Uterus (tissue), 4 donors: ENCODE results near the gene TTPAL. TPM values are rescaled to one million over a fixed set of nuclear protein-coding genes. Genes with fewer than 3 reads are reported as not detected.

ENCODE experiments used
- DNase-seq, 2 donors: peaks; one replicate each; pipeline ENCODE4 v3.0.0-alpha.2; 2019 to 2020
- H3K27ac ChIP-seq, 2 donors: fragments of 200-600 bp; sonication (generic); 1 replicate in 1 of 2; 2 replicates in 1 of 2; pipeline ENCODE4 v1.5.1; 2016 to 2018
- H3K27me3 ChIP-seq, 2 donors: fragments of 200-600 bp; sonication (generic); one replicate each; pipeline ENCODE4 v1.5.1; 2018 to 2019; ENCODE audit warnings: control low read depth in 1 of 2
- H3K36me3 ChIP-seq, 2 donors: fragments of 200-600 bp; sonication (generic); one replicate each; pipeline ENCODE4 v1.5.1; 2019; ENCODE audit warnings: control low read depth in 1 of 2
- H3K4me1 ChIP-seq, 2 donors: fragments of 200-600 bp; sonication (generic); one replicate each; pipeline ENCODE4 v1.5.1; 2018 to 2019; ENCODE audit warnings: control low read depth in 1 of 2
- H3K4me3 ChIP-seq, 2 donors: fragments of 200-600 bp; sonication (generic); 1 replicate in 1 of 2; 2 replicates in 1 of 2; pipeline ENCODE4 v1.5.1; 2018 to 2019; ENCODE audit warnings: mild to moderate bottlenecking in 1 of 2
- H3K9me3 ChIP-seq, 2 donors: fragments of 200-600 bp; sonication (generic); one replicate each; pipeline ENCODE4 v1.5.1; 2019; ENCODE audit warnings: control low read depth in 1 of 2
- POLR2A ChIP-seq, 2 donors: fragments of 450-650 bp; IDR thresholded peaks; one replicate each; pipeline ENCODE4 v1.6.1; 2016; ENCODE audit warnings: antibody characterized with exemption in 2 of 2, mild to moderate bottlenecking in 1 of 2, moderate library complexity in 1 of 2
- intact Hi-C: fragments of 100-400 bp; cut with DNase I; formaldehyde crosslinking; loops from one replicate; pipeline ENCODE4 v1.15.1; 2023; ENCODE audit warnings: low total_unique reads
- total RNA-seq, 4 donors: library from RNA; depleted of rRNA in 3 of 4; stranded (reverse); fragments of >200 nt in 3 of 4; gene quantifications; one replicate each; pipeline versions ENCODE4 v1.1.0 to v1.2.4, GENCODE V29; 2014 to 2023
- TF ChIP-seq, protein P1 (sequence below), 4 experiments: fragments of 200-600 bp in 2 of 4; fragments of 450-650 bp in 2 of 4; sonication (generic) in 2 of 4; IDR thresholded peaks; one replicate each; pipeline ENCODE4 v1.5.1; 2016 to 2019; ENCODE audit warnings: antibody characterized with exemption in 4 of 4, mild to moderate bottlenecking in 2 of 4, moderate library complexity in 1 of 4
- donor health status: DM: yes; HTN: yes; CAD: no.

The TTPAL gene
- total RNA-seq, 4 donors from 2014 or later, result 4.9 to 18.2 (median 10.0) TPM

DNA sequence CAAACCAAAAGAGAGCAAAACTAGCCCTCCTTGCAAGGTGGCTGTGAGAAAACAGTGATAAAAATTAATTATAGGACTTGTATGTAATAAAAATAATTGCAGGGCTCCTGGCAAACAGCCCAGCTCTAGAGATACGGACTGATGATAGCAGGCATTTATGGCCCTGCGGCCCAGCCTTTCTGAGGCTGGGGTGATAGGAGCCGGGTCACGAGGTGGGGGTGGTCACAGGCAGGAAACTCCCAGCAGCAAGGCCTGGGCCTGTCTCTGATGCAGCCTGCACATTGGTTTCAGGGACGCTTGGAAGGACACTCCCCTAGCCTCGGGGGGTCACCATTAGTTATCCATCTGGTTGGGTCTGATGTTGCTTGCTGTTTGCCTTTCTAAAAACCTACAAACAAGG, 18.7 kb upstream of the TTPAL start:
- TF ChIP-seq POLR2A (IDR thresholded peaks at IDR 0.05), result no peak
- TF ChIP-seq, protein P1, sequence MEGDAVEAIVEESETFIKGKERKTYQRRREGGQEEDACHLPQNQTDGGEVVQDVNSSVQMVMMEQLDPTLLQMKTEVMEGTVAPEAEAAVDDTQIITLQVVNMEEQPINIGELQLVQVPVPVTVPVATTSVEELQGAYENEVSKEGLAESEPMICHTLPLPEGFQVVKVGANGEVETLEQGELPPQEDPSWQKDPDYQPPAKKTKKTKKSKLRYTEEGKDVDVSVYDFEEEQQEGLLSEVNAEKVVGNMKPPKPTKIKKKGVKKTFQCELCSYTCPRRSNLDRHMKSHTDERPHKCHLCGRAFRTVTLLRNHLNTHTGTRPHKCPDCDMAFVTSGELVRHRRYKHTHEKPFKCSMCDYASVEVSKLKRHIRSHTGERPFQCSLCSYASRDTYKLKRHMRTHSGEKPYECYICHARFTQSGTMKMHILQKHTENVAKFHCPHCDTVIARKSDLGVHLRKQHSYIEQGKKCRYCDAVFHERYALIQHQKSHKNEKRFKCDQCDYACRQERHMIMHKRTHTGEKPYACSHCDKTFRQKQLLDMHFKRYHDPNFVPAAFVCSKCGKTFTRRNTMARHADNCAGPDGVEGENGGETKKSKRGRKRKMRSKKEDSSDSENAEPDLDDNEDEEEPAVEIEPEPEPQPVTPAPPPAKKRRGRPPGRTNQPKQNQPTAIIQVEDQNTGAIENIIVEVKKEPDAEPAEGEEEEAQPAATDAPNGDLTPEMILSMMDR (IDR thresholded peaks at IDR 0.05), result no peak
- H3K27ac ChIP-seq, result no peak overlapping the region

DNA sequence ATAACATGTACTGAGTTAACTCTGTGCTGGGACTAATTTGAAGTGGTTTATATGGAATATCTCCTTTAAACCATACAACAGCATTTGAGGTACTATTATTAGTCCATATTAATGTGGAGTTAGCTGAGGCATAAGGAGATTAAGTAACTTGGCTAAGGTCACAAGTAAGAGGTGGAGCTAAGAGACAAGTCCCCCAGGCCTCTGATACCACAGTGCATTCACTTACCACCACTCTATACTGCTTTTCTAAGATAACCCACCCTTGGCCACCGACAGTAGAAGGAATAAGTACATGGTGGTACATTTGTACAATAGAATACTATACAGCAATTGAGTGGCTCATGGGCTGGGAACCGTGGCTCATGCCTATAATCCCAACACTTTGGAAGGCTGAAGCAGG, 16.4 kb upstream of the TTPAL start:
- DNase-seq, result no peak
- TF ChIP-seq, protein P1 (IDR thresholded peaks at IDR 0.05), result no peak
- no peak for TF ChIP-seq POLR2A (IDR thresholded peaks at IDR 0.05)
- no peak overlapping the region for H3K4me3 ChIP-seq
- H3K9me3 ChIP-seq, result no peaks in the 10 kb centered on the region
- intact Hi-C loops, result no loop called here
- no peak overlapping the region for H3K27ac ChIP-seq
- no peaks in the 10 kb centered on the region for H3K4me1 ChIP-seq
- no peaks in the 10 kb centered on the region for H3K36me3 ChIP-seq
- no peaks in the 10 kb centered on the region for H3K27me3 ChIP-seq

More for the DNA sequence above, 18.7 kb upstream of the TTPAL start:
- Histone ChIP-seq H3K4me1 (no peaks in the 10 kb centered on the region), H3K9me3 (no peaks in the 10 kb centered on the region), H3K4me3 (no peak overlapping the region), H3K27me3 (no peaks in the 10 kb centered on the region), H3K36me3 (no peaks in the 10 kb centered on the region)
- DNase-seq, result no peak
- intact Hi-C loops, result no loop called here

DNA sequence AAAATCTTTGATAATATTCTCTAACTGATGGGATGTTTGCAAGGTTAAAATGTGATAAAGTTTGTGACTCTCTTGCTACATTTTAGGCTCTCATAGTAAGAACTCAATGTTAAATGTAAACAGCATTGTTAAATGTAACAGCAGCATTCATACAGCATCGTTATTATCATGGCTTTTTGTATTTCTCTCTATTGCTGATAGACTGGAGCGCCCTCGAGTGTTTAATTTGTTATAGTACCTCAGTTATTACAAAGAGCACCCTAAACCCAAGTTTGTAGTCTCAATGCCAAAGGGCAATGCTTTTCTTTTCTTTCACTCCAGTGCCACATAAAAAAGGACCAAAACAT, 14.9 kb upstream of the TTPAL start:
- no peak for TF ChIP-seq POLR2A (IDR thresholded peaks at IDR 0.05)
- TF ChIP-seq, protein P1 (IDR thresholded peaks at IDR 0.05), result peak in 3 of 4 experiments; percentile 11 to 33 (median 15)
- intact Hi-C loops, result no loop called here
- no peak overlapping the region for H3K4me3 ChIP-seq
- no peaks in the 10 kb centered on the region for H3K4me1 ChIP-seq
- no peak for DNase-seq
- H3K27me3 ChIP-seq, result no peaks in the 10 kb centered on the region
- H3K36me3 ChIP-seq, result no peaks in the 10 kb centered on the region
- H3K27ac ChIP-seq, result no peak overlapping the region
- H3K9me3 ChIP-seq, result no peaks in the 10 kb centered on the region

DNA sequence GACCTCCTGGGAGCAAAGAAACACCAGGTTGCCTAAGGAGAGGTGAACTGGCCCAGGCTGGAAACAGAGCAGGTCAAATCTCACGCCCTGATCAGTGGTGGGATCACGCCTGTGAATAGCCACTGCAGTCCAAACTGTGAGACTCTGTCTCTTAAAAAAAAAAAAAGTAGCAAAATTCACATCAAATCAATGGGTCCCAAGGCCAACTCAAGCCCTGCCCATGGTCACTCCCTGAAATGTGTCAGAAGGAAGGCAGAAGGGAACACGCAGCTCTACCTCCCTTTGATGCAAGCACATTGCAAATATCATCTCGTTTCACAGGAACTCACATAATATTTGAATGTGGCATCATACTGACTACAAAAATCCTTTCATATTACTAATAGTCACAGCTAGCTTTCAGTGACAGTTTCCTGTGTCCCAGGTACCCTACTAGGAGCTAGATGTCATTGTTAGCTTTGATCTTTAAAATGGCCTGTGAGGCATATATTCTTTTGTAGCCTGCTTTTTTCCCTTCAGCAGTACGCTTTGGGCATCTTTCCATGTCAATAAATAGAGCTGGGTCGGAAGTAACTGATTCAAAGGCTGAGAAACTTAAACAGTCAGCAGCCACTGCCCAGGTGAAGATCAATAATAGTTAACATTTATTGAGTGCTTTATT, 14.4 kb upstream of the TTPAL start:
- H3K9me3 ChIP-seq, result no peaks in the 10 kb centered on the region
- H3K4me3 ChIP-seq, result no peak overlapping the region
- no peaks in the 10 kb centered on the region for H3K27me3 ChIP-seq
- intact Hi-C loops, result no loop called here
- DNase-seq, result no peak
- H3K36me3 ChIP-seq, result no peaks in the 10 kb centered on the region
- H3K27ac ChIP-seq, result no peak overlapping the region
- no peaks in the 10 kb centered on the region for H3K4me1 ChIP-seq
- TF ChIP-seq, protein P1 (IDR thresholded peaks at IDR 0.05), result no peak
- TF ChIP-seq POLR2A (IDR thresholded peaks at IDR 0.05), result no peak

DNA sequence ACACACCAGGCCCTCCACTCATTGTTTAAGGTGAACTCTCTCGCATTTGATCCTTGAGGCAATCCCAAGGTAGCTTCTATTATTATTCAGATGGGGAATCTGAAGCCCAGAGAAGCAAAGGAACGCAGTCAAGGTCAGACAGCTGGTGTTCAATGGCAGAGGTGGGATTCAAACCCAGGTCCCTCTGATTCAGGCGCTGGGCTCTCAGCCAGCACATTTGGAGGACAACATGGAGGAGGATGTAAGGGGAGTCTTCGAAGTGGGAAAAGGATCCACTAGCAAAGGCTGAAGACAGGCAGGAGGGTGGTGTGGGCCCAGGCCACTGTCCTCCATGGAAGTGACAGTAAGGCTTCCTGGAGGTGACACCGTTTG, 13.9 kb upstream of the TTPAL start:
- TF ChIP-seq POLR2A (IDR thresholded peaks at IDR 0.05), result no peak
- TF ChIP-seq, protein P1 (IDR thresholded peaks at IDR 0.05), result no peak
- Histone ChIP-seq H3K36me3 (no peaks in the 10 kb centered on the region), H3K9me3 (no peaks in the 10 kb centered on the region), H3K4me3 (no peak overlapping the region), H3K4me1 (no peaks in the 10 kb centered on the region), H3K27ac (no peak overlapping the region), H3K27me3 (no peaks in the 10 kb centered on the region)
- DNase-seq, result no peak
- intact Hi-C loops, result no loop called here
